H9 (cell line): ENCODE data around the gene LRP1B. TPM values are rescaled to one million over a fixed set of nuclear protein-coding genes. Genes with fewer than 3 reads are reported as not detected.

Experiments
- DNase-seq: peaks from one replicate; pipeline ENCODE4 v3.0.0-alpha.2; 2017
- H2AFZ ChIP-seq: one replicate; pipeline ENCODE4 v1.6.1; 2013; ENCODE audit warnings: mild to moderate bottlenecking, low read length, control low read depth, moderate library complexity
- H2AK5ac ChIP-seq: 2 replicates; pipeline ENCODE4 v1.6.1; 2013; ENCODE audit warnings: low read length, control low read depth, mixed read lengths; ENCODE audit not compliant: insufficient read length
- H2BK120ac ChIP-seq: one replicate; pipeline ENCODE4 v1.6.1; 2013; ENCODE audit warnings: low read depth, mild to moderate bottlenecking, low read length, control low read depth, inconsistent platforms; ENCODE audit not compliant: poor library complexity, severe bottlenecking
- H2BK12ac ChIP-seq: 2 replicates; pipeline ENCODE4 v1.6.1; 2013; ENCODE audit warnings: low read length, control low read depth, mixed read lengths, low read depth; ENCODE audit not compliant: insufficient read length
- H2BK15ac ChIP-seq: 2 replicates; pipeline ENCODE4 v1.6.1; 2013; ENCODE audit warnings: low read depth, low read length, control low read depth
- H2BK20ac ChIP-seq: one replicate; pipeline ENCODE4 v1.6.1; 2013; ENCODE audit warnings: low read depth, mild to moderate bottlenecking, low read length, control low read depth, inconsistent platforms; ENCODE audit not compliant: poor library complexity, severe bottlenecking
- H2BK5ac ChIP-seq: 2 replicates; pipeline ENCODE4 v1.6.1; 2013; ENCODE audit warnings: low read length, control low read depth, mixed read lengths; ENCODE audit not compliant: insufficient read length
- H3K14ac ChIP-seq: 2 replicates; pipeline ENCODE4 v1.6.1; 2013; ENCODE audit warnings: low read length, control low read depth; ENCODE audit not compliant: insufficient read depth
- H3K18ac ChIP-seq: 2 replicates; pipeline ENCODE4 v1.6.1; 2013; ENCODE audit warnings: low read depth, mild to moderate bottlenecking, mixed read lengths, low read length, control low read depth; ENCODE audit not compliant: insufficient read length
- H3K23ac ChIP-seq: 2 replicates; pipeline ENCODE4 v1.6.1; 2013; ENCODE audit warnings: low read length, control low read depth, mixed read lengths, low read depth; ENCODE audit not compliant: insufficient read length
- H3K23me2 ChIP-seq: 2 replicates; pipeline ENCODE4 v1.6.1; 2013; ENCODE audit warnings: low read depth, mild to moderate bottlenecking, mixed read lengths, low read length, control low read depth; ENCODE audit not compliant: insufficient read length, poor library complexity, severe bottlenecking
- H3K27ac ChIP-seq: 2 replicates; pipeline ENCODE4 v1.5.1; 2013; ENCODE audit warnings: low read length, control low read depth, mixed read lengths, low read depth; ENCODE audit not compliant: insufficient read length
- H3K27me3 ChIP-seq: 2 replicates; pipeline ENCODE4 v1.6.1; 2013; ENCODE audit warnings: low read length, control low read depth, inconsistent platforms; ENCODE audit not compliant: insufficient read depth
- H3K4ac ChIP-seq: 2 replicates; pipeline ENCODE4 v1.6.1; 2013; ENCODE audit warnings: low read depth, mild to moderate bottlenecking, control low read depth, inconsistent platforms, low read length, moderate library complexity
- H3K4me1 ChIP-seq: 2 replicates; pipeline ENCODE4 v1.6.1; 2013; ENCODE audit warnings: low read length, control low read depth, inconsistent platforms; ENCODE audit not compliant: insufficient read depth
- H3K4me2 ChIP-seq: 2 replicates; pipeline ENCODE4 v1.6.1; 2013; ENCODE audit warnings: low read length, control low read depth, mixed read lengths; ENCODE audit not compliant: insufficient read length, insufficient read depth
- H3K56ac ChIP-seq: 2 replicates; pipeline ENCODE4 v1.6.1; 2013; ENCODE audit warnings: low read depth, mild to moderate bottlenecking, mixed read lengths, low read length, control low read depth; ENCODE audit not compliant: insufficient read length
- H3K79me1 ChIP-seq: 2 replicates; pipeline ENCODE4 v1.6.1; 2013; ENCODE audit warnings: low read depth, mild to moderate bottlenecking, moderate library complexity, low read length, control low read depth, inconsistent platforms; ENCODE audit not compliant: insufficient read depth, poor library complexity, severe bottlenecking
- H3K79me2 ChIP-seq: 2 replicates; pipeline ENCODE4 v1.6.1; 2013; ENCODE audit warnings: low read length, control low read depth, inconsistent platforms; ENCODE audit not compliant: insufficient read depth
- H3K9ac ChIP-seq: 2 replicates; pipeline ENCODE4 v1.6.1; 2013; ENCODE audit warnings: low read length, control low read depth, mixed read lengths; ENCODE audit not compliant: insufficient read length; ENCODE audit errors: extremely low read depth
- H3K9me3 ChIP-seq: one replicate; pipeline ENCODE4 v1.6.1; 2013; ENCODE audit warnings: low read depth, low read length, inconsistent platforms; ENCODE audit not compliant: control insufficient read depth
- H3T11ph ChIP-seq: one replicate; pipeline ENCODE4 v1.6.1; 2013; ENCODE audit warnings: mild to moderate bottlenecking, low read length, control low read depth, inconsistent platforms
- H4K20me1 ChIP-seq: one replicate; pipeline ENCODE4 v1.6.1; 2013; ENCODE audit not compliant: control insufficient read depth, insufficient read length, insufficient read depth
- H4K5ac ChIP-seq: 2 replicates; pipeline ENCODE4 v1.6.1; 2013; ENCODE audit warnings: low read depth, mild to moderate bottlenecking, mixed read lengths, low read length, control low read depth; ENCODE audit not compliant: insufficient read length
- H4K8ac ChIP-seq: replicated peaks from 2 replicates; pipeline ENCODE4 v1.6.1; 2013; ENCODE audit warnings: low read length, control low read depth, mixed read lengths, low read depth; ENCODE audit not compliant: insufficient read length
- H4K91ac ChIP-seq: 2 replicates; pipeline ENCODE4 v1.6.1; 2013; ENCODE audit warnings: low read depth, mild to moderate bottlenecking, moderate library complexity, mixed read lengths, low read length, control low read depth; ENCODE audit not compliant: insufficient read length
- H3K27ac Mint-ChIP-seq, 3 experiments: 2 replicates in 2 of 3; 3 replicates in 1 of 3; pipeline ENCODE4 v1.8.0; 2020 to 2021; ENCODE audit warnings: mixed read lengths in 3 of 3, mild to moderate bottlenecking in 1 of 3, moderate library complexity in 1 of 3
- H3K27me3 Mint-ChIP-seq: 2 replicates; pipeline ENCODE4 v1.8.0; 2021; ENCODE audit warnings: low read depth, mild to moderate bottlenecking, moderate library complexity, mixed read lengths
- H3K36me3 Mint-ChIP-seq, 3 experiments: 2 replicates in 2 of 3; 3 replicates in 1 of 3; pipeline ENCODE4 v1.8.0; 2020 to 2021; ENCODE audit warnings: low read depth in 3 of 3, mixed read lengths in 3 of 3; ENCODE audit not compliant: insufficient read depth in 1 of 3
- H3K4me1 Mint-ChIP-seq, 2 experiments: 2 replicates each; pipeline ENCODE4 v1.8.0; 2020; ENCODE audit warnings: mixed read lengths in 2 of 2
- H3K4me3 Mint-ChIP-seq, 2 experiments: 2 replicates in 1 of 2; 3 replicates in 1 of 2; pipeline ENCODE4 v1.8.0; 2020 to 2021; ENCODE audit warnings: mild to moderate bottlenecking in 2 of 2, mixed read lengths in 2 of 2, moderate library complexity in 1 of 2
- H3K9me3 Mint-ChIP-seq, 2 experiments: 2 replicates in 1 of 2; 3 replicates in 1 of 2; pipeline ENCODE4 v1.8.0; 2020; ENCODE audit warnings: mild to moderate bottlenecking in 2 of 2, mixed read lengths in 2 of 2, moderate library complexity in 1 of 2
- CTCF ChIP-seq: fragments of 200-600 bp; sonication (generic); conservative IDR thresholded peaks from 3 replicates; pipeline ENCODE4 v1.8.0; 2021; ENCODE audit warnings: antibody characterized with exemption, mild to moderate bottlenecking
- WGBS: extraction: QIAGEN DNeasy Blood & Tissue Kit; methylation state at CpG from one replicate; pipeline ENCODE4 v1.1.7; 2013; ENCODE audit warnings: missing lambda C conversion rate, low lambda C conversion rate, mixed read lengths; ENCODE audit not compliant: insufficient read length; ENCODE audit errors: extremely low coverage; 5-methylcytosine and 5-hydroxymethylcytosine counted together
- total RNA-seq: library from RNA; stranded (reverse); gene quantifications from 2 replicates; pipeline ENCODE4 v1.2.1, GENCODE V29; 2021

LRP1B gene
- total RNA-seq, 1 experiment from 2014 or later: not detected

GRCh38 chr2:142008135-142008744 is 122.6 kb downstream of the LRP1B start:
- Histone ChIP-seq H4K91ac (no peak overlapping the region), H3K23ac (no peak overlapping the region), H4K20me1 (no peaks in the 10 kb centered on the region), H4K8ac (no peak overlapping the region), H2BK15ac (no peak overlapping the region), H3K4me1 (no peaks in the 10 kb centered on the region; the same call in 1 of the 2 replicates), H2BK5ac (no peak overlapping the region), H3K9me3 (no peaks in the 10 kb centered on the region), H3K4ac (no peak overlapping the region), H2AFZ (no peak overlapping the region), H3K18ac (no peak overlapping the region), H3K79me2 (no peaks in the 10 kb centered on the region), H3K79me1 (no peaks in the 10 kb centered on the region), H2AK5ac (no peak overlapping the region), H2BK120ac (no peak overlapping the region), H3K4me2 (no peak overlapping the region), H2BK20ac (no peak overlapping the region), H3K27me3 (no peaks in the 10 kb centered on the region), H3K14ac (no peak overlapping the region), H3T11ph (no peak overlapping the region), H4K5ac (no peak overlapping the region), H3K27ac (no peak overlapping the region), H2BK12ac (no peak overlapping the region), H3K23me2 (no peaks in the 10 kb centered on the region), H3K56ac (no peak overlapping the region), H3K9ac (no peak overlapping the region)
- Mint-ChIP-seq H3K27me3 (no peaks in the 10 kb centered on the region), H3K36me3 (no peaks in the 10 kb centered on the region), H3K9me3 (no peaks in the 10 kb centered on the region), H3K4me1 (no peaks in the 10 kb centered on the region), H3K4me3 (no peak overlapping the region), H3K27ac (no peak overlapping the region; a peak in 1 of 7 replicates)
- TF ChIP-seq CTCF: no peak
- DNase-seq: no peak
- no CpG with 5 or more reads among the region's 4 CpGs for whole genome bisulfite sequencing
